ENCODE measurements around the gene MEF2C. TPM values are rescaled to one million over a fixed set of nuclear protein-coding genes. Genes with fewer than 3 reads are reported as not detected.

Gene MEF2C
- polyA plus RNA-seq, 1 donor from 2014 or later, result 30.2 TPM

GRCh38 chr5:88926774-88927173 lies 43.8 kb upstream of the MEF2C start:
- Histone ChIP-seq H3K9me2 (ENCODE audit: insufficient read depth, low read length) (no peaks in the 10 kb centered on the region), H4K20me1 (ENCODE audit: insufficient read depth) (no peaks in the 10 kb centered on the region), H3K9ac (ENCODE audit: low read length) (no peak overlapping the region), H2AFZ (ENCODE audit: low read depth, low read length) (no peak overlapping the region), H3K9me3 (ENCODE audit: low read length) (no peaks in the 10 kb centered on the region), H3K4me2 (ENCODE audit: low read length) (no peak overlapping the region), H3K4me3 (ENCODE audit: low read length) (no peak overlapping the region), H3K36me3 (ENCODE audit: insufficient read depth, low read length) (no peaks in the 10 kb centered on the region), H3K27me3 (ENCODE audit: insufficient read depth, low read depth, low read length) (no peaks in the 10 kb centered on the region), H3F3A (ENCODE audit: insufficient read depth, low read length, poor library complexity, severe bottlenecking) (no peaks in the 10 kb centered on the region), H3K27ac (ENCODE audit: low read length) (no peak overlapping the region), H3K79me2 (replicated peaks; ENCODE audit: insufficient read depth, low read length) (no peaks in the 10 kb centered on the region)
- TF ChIP-seq RAD21 (conservative IDR thresholded peaks at IDR 0.05), result no peak
- TF ChIP-seq, protein P1, sequence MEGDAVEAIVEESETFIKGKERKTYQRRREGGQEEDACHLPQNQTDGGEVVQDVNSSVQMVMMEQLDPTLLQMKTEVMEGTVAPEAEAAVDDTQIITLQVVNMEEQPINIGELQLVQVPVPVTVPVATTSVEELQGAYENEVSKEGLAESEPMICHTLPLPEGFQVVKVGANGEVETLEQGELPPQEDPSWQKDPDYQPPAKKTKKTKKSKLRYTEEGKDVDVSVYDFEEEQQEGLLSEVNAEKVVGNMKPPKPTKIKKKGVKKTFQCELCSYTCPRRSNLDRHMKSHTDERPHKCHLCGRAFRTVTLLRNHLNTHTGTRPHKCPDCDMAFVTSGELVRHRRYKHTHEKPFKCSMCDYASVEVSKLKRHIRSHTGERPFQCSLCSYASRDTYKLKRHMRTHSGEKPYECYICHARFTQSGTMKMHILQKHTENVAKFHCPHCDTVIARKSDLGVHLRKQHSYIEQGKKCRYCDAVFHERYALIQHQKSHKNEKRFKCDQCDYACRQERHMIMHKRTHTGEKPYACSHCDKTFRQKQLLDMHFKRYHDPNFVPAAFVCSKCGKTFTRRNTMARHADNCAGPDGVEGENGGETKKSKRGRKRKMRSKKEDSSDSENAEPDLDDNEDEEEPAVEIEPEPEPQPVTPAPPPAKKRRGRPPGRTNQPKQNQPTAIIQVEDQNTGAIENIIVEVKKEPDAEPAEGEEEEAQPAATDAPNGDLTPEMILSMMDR (IDR thresholded peaks at IDR 0.05; ENCODE audit: poor library complexity, severe bottlenecking), result no peak

DNA sequence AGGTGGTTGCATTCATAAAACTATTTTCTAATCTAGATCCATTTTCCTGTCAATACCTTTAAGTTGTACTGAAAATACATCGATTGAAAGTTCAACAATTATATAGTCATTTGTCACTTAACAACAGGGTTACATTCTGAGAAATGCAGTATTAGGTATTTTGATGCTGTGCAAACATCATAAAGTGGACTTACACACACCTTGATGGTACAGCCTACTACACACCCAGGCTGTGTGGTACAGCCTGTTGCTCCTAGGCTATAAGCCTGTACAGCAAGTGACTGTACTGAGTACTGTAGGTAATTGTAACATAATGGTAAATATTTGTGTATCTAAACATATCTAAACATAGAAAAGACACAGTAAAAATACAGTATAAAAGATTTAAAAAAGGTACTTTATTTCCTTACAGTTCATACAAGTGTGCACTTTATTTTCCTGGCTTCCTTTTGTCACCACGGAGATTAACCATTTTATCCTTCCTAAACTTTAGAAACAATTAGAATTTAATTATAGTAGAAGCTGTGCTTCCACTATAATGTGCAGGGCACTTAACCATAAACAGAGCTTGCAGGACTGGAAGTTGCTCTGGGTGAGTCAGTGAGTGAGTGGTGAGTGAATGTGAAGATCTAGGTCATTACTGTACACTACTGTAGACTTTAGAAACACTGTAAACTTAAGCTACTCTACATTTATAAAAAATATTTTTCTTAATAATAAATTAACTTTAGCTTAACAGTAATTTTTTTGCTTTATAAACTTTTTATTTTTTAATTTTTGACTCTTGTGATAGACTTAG lies 42.9 kb upstream of the MEF2C start:
- no peaks in the 10 kb centered on the region for H3F3A ChIP-seq (ENCODE audit: insufficient read depth, low read length, poor library complexity, severe bottlenecking)
- TF ChIP-seq REST (IDR thresholded peaks at IDR 0.05; ENCODE audit: borderline replicate concordance), result no peak
- no peak for TF ChIP-seq EZH2 (IDR thresholded peaks at IDR 0.05; ENCODE audit: borderline replicate concordance, insufficient read depth, low read length, poor library complexity, severe bottlenecking)
- TF ChIP-seq, protein P1 (IDR thresholded peaks at IDR 0.05; ENCODE audit: poor library complexity, severe bottlenecking), result no peak
- TF ChIP-seq MXI1 (conservative IDR thresholded peaks at IDR 0.05; ENCODE audit: poor library complexity, severe bottlenecking), result no peak
- no peak for TF ChIP-seq SMC3 (conservative IDR thresholded peaks at IDR 0.05; ENCODE audit: poor library complexity)
- H3K9ac ChIP-seq (ENCODE audit: low read length), result no peak overlapping the region
- H3K27me3 ChIP-seq (ENCODE audit: insufficient read depth, low read depth, low read length), result no peaks in the 10 kb centered on the region
- no peaks in the 10 kb centered on the region for H3K9me3 ChIP-seq (ENCODE audit: low read length)
- no peak overlapping the region for H3K4me2 ChIP-seq (ENCODE audit: low read length)
- no peaks in the 10 kb centered on the region for H3K9me2 ChIP-seq (ENCODE audit: insufficient read depth, low read length)
- no peak overlapping the region for H3K27ac ChIP-seq (ENCODE audit: low read length)
- no peaks in the 10 kb centered on the region for H3K79me2 ChIP-seq (replicated peaks; ENCODE audit: insufficient read depth, low read length)
- no peak overlapping the region for H2AFZ ChIP-seq (ENCODE audit: low read depth, low read length)
- no peaks in the 10 kb centered on the region for H3K36me3 ChIP-seq (ENCODE audit: insufficient read depth, low read length)
- H3K4me3 ChIP-seq (ENCODE audit: low read length), result no peak overlapping the region
- no peaks in the 10 kb centered on the region for H4K20me1 ChIP-seq (ENCODE audit: insufficient read depth)
